ENCODE results near the gene ACTBL2.

- TF ChIP-seq EZH2 (IDR thresholded peaks at IDR 0.05; ENCODE audit: insufficient read depth, poor library complexity, severe bottlenecking) = no peak
- TF ChIP-seq EZH2phosphoT487 (IDR thresholded peaks at IDR 0.05; ENCODE audit: insufficient read depth, low read depth) = no peak
These were observed 27.1 kb upstream of the ACTBL2 start for GRCh38 chr5:57509501-57510260.

All from GM23248 (cell line).